Mucosa of descending colon (tissue), 3 donors: ENCODE results near the gene PRICKLE4. TPM values are rescaled to one million over a fixed set of nuclear protein-coding genes. Genes with fewer than 3 reads are reported as not detected.

ENCODE experiments used
- ATAC-seq: fragments of 200-7000 bp; cut with Tn5 transposase; one replicate; pipeline ENCODE4 v1.9.1; 2020; ENCODE audit warnings: mild to moderate bottlenecking, moderate library complexity
- DNase-seq, 3 donors: peaks; one replicate each; pipeline ENCODE4 v3.0.0-alpha.2; 2020
- H3K36me3 ChIP-seq: fragments of 200-600 bp; one replicate; pipeline ENCODE4 v1.8.0; 2021; ENCODE audit warnings: low read depth, mild to moderate bottlenecking
- H3K4me1 ChIP-seq: fragments of 200-600 bp; one replicate; pipeline ENCODE4 v1.8.0; 2021; ENCODE audit warnings: low read depth, mild to moderate bottlenecking
- H3K4me3 ChIP-seq: fragments of 200-600 bp; one replicate; pipeline ENCODE4 v1.8.0; 2021; ENCODE audit warnings: mild to moderate bottlenecking
- H3K9me3 ChIP-seq: fragments of 200-600 bp; one replicate; pipeline ENCODE4 v1.8.0; 2021; ENCODE audit warnings: mild to moderate bottlenecking
- CTCF ChIP-seq: fragments of 200-600 bp; IDR thresholded peaks from one replicate; pipeline ENCODE4 v1.8.0; 2022; ENCODE audit warnings: antibody characterized with exemption, mild to moderate bottlenecking
- intact Hi-C, 2 donors: fragments of 100-400 bp; cut with DNase I in 1 of 2; cut with micrococcal nuclease in 1 of 2; formaldehyde crosslinking; loops; one replicate each; pipeline versions ENCODE4 v1.11.0 to v1.11.1; 2022; cut with DNase I, micrococcal nuclease
- total RNA-seq, 3 donors: library from RNA; stranded (reverse); fragmentation: NEBNext Ultra II Directional in 2 of 3; extraction: Animal tissue kit (Norgen Biotek cat#: 25700) in 2 of 3; gene quantifications; one replicate each; pipeline versions ENCODE4 v1.2.1 to v1.2.4, GENCODE V29; 2021 to 2023
- donor health status: DM: no; HTN: no; CAD: no; lungs with moderate emphysema.
- donor health status: DM: no; HTN: no; CAD: no.
- donor health status: DM: no; HTN: yes; CAD: no.

Gene PRICKLE4
- total RNA-seq, 3 donors from 2014 or later, result 2.7 to 6.7 (median 6.1) TPM

DNA sequence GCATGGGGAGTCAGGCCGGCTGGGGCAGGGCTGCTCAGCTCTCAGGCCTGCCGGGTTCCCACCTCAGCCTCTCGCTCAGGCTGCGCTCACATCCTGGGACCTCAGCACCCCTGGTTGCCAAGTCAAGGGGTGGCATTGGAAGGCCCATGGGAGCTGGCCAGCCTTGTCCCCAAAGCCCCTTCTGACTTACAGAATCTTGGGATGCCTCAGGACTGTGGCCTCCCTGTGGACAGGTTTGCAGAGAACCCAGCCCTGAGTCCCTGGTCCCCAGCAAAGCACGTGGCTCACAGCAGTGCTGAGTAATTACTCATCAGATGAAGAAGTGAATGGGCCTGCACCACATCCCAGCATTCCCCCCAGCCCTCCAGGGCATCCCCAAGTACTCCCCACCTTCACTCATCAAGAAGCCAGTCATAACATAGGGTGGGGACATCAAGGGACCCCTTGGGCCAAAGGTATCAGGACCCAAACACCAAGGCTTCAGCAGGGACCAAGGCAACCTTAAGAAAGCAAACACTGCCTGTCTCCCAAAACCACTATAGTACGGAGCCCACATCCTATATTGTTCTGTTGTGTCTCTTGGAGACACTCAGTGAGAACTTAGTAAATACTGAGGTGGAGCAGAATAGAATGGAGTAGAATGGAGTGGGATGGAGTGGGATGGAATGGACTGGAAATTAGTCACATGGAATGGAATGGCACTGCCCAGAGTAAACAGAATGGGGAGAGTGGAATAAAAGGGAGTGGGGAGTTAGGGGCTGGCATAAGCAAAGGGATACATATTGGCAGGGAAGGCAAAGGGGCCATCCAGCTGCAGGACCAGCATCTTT, 37.0 kb upstream of the PRICKLE4 start:
- Histone ChIP-seq H3K9me3 (no peaks in the 10 kb centered on the region), H3K36me3 (no peaks in the 10 kb centered on the region), H3K4me1 (peaks cover 12% of the 10 kb centered on the region), H3K4me3 (no peak overlapping the region)
- intact Hi-C loops, result no loop called here
- no peak for ATAC-seq
- DNase-seq, result no peak
- no peak for TF ChIP-seq CTCF

GRCh38 chr6:41744236-41744787, 36.3 kb upstream of the PRICKLE4 start:
- Histone ChIP-seq H3K4me1 (peaks cover 12% of the 10 kb centered on the region), H3K4me3 (no peak overlapping the region), H3K36me3 (no peaks in the 10 kb centered on the region), H3K9me3 (no peaks in the 10 kb centered on the region)
- intact Hi-C loops, result no loop called here
- no peak for DNase-seq
- no peak for TF ChIP-seq CTCF
- no peak for ATAC-seq

- H3K9me3 ChIP-seq, result no peaks in the 10 kb centered on the region
- H3K36me3 ChIP-seq, result no peaks in the 10 kb centered on the region
- TF ChIP-seq CTCF, result no peak
- DNase-seq, result no peak
- no peak for ATAC-seq
- H3K4me1 ChIP-seq, result peaks cover 7% of the 10 kb centered on the region
- H3K4me3 ChIP-seq, result no peak overlapping the region
- intact Hi-C loops, result no loop called here
Observed at GRCh38 chr6:41746107-41746506, 34.5 kb upstream of the PRICKLE4 start.

DNA sequence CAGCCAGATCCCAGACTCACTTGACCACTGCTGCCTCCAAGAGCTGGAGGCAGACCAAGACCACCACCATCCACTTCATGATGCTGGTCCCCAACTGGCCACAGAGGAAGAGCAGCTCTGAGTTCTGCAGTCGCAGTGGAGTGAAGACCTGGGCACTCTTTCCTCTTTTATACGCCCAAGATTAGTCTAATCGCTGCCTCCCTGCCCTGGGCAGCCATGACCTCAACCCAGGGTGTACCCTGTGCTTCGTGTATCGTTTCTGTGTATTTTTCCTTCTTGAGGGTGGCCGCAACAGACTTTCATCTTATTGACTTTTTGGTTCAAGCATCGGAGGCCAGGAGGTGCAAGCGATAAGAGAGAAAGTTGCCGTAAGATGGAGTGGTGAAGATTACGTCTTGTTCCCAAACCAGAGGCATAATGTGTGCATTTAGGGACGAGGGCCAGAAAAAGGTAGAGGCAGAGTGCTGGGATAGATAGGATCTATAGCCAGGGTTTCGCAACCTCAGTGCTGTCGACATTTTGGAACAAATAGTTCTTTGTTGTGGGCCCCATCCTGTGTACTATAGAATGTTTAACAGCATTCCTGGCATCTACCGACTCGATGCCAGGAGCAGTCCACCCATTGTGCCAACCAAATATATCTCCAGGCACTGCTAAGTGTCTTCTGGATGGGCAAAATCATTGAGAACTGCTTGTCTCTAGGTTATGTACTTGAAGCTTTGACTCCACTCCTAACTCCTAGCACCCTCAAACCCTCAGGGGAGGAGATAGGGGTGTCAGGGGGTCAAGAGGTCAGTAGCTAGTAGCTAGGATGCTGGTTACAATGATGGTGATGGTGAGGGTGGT, 33.1 kb upstream of the PRICKLE4 start, which contains the start of gene PGC:
TSS of gene PGC (minus strand) at position 142 of the 846 bp plus-strand sequence. CDS start at position 79, 63 bp downstream.
- intact Hi-C loops, result no loop called here
- TF ChIP-seq CTCF, result no peak
- no peak within 1 kb of the TSS for H3K4me3 ChIP-seq
- ATAC-seq, result no peak
- DNase-seq, result no peak
- no peaks in the 10 kb centered on the region for H3K4me1 ChIP-seq
- H3K36me3 ChIP-seq, result no peaks in the 10 kb centered on the region
- no peaks in the 10 kb centered on the region for H3K9me3 ChIP-seq

- TF ChIP-seq CTCF, result no peak
Observed at GRCh38 chr6:41748102-41748477, 32.5 kb upstream of the PRICKLE4 start.

More at GRCh38 chr6:41748102-41748477, 32.5 kb upstream of the PRICKLE4 start:
- no peaks in the 10 kb centered on the region for H3K9me3 ChIP-seq
- H3K4me3 ChIP-seq, result no peak overlapping the region
- intact Hi-C loops, result no loop called here
- ATAC-seq (no peak), DNase-seq (no peak)
- no peaks in the 10 kb centered on the region for H3K36me3 ChIP-seq
- H3K4me1 ChIP-seq, result no peaks in the 10 kb centered on the region
